ENCODE measurements around the gene RSPO1.

DNA sequence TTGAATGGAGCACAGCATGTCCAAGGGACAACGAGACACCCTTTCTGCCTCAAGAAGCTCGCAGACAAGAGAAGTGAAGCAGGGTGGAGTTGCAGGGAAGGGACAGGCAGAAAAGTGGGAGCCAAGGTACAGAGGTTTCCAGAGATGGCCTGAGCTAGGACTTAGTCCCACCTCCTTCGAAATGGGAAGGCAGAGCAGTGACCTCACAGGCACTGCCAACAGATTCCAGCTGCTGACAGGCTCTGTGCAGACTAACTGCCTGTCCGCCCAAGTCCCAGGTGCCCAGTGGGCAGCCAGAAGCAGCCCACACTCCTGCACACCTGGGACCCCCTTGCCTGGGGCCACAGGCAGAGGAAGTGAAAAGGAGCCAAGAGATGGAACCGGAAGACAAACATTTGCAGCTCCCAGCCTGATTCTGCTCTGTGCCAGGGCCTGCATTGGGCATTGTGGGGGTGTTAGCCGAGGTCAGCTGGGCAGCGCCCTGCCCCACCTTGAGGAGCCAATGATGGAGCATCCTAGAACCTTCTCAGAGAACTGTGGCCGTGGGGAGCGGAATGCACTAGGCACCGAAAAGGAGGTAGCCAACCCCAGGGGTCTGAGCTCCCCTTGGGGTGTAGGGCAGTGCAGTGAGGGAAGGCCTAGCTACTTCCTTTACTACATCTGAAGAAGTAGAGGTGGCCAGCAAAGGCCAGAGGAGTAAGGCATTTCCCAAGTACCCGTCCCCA lies 27.5 kb upstream of the RSPO1 start:
- TF ChIP-seq, protein P1, sequence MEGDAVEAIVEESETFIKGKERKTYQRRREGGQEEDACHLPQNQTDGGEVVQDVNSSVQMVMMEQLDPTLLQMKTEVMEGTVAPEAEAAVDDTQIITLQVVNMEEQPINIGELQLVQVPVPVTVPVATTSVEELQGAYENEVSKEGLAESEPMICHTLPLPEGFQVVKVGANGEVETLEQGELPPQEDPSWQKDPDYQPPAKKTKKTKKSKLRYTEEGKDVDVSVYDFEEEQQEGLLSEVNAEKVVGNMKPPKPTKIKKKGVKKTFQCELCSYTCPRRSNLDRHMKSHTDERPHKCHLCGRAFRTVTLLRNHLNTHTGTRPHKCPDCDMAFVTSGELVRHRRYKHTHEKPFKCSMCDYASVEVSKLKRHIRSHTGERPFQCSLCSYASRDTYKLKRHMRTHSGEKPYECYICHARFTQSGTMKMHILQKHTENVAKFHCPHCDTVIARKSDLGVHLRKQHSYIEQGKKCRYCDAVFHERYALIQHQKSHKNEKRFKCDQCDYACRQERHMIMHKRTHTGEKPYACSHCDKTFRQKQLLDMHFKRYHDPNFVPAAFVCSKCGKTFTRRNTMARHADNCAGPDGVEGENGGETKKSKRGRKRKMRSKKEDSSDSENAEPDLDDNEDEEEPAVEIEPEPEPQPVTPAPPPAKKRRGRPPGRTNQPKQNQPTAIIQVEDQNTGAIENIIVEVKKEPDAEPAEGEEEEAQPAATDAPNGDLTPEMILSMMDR (conservative IDR thresholded peaks at IDR 0.05; ENCODE audit: low read length) = no peak
- no peak for TF ChIP-seq EZH2phosphoT487 (IDR thresholded peaks at IDR 0.05; ENCODE audit: borderline replicate concordance, low read depth, low read length)

Measured in OCI-LY7 (cell line).